HG02588 (cell line): ENCODE results near the gene TMEM18.
"Not testable (repeated sequence)": the region's sequence is repeated elsewhere in the genome, so short reads cannot be mapped to it uniquely, and the experiment has no call there.

Experiments
- ATAC-seq: cut with Tn5 transposase; IDR thresholded peaks from one replicate; pipeline ENCODE4 v1.9.1; 2021; ENCODE audit warnings: mild to moderate bottlenecking, moderate library complexity; ENCODE audit not compliant: unreplicated experiment

Gene TMEM18

DNA sequence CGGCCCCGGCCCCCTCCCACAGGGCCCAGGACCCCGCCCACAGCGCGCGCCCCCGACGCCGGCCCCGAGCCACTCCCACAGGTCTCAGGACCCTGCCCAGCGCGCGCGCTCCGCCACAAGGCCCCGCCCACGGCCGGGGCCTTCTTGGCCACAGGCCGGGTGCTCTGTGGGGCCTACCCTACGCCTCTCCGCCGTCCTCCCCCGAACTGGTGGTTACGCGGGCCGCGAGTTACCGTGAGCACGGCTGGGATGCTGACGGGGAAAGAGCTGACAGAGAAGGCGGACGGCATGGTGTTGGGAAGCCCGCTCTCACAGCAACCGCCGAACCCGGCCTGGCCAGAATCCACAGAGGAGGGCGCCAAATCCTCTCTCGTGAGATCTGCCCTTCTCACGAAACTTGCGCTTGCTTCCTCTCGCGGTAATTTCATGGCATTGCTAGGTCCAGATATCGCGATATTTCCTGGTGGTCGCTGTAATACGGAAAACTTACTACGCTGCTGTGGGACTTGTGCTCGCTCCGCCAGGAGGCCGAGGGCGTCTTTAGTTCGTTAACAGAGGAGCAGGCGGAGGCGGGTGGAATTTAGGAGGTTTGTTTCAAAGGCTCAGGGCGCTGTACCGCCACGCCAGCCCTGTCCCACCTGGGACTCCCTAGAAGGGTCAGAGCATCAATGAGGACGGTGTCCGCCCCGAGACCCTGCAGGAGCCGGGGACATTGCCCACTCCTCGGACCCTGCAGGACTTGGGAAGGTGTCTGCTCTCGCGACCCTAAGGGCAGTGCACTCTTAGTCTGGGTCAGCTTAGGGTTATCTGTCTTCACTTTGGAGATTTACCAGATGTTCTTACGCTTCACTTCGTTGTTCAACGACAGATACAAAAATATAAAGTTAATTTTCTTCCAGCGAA is at the start of gene TMEM18:
TMEM18 (minus strand) TSS at position 351 of the 903 bp plus-strand sequence; CDS start at position 290, 61 bp downstream.
- peak; percentile 48 for ATAC-seq

DNA sequence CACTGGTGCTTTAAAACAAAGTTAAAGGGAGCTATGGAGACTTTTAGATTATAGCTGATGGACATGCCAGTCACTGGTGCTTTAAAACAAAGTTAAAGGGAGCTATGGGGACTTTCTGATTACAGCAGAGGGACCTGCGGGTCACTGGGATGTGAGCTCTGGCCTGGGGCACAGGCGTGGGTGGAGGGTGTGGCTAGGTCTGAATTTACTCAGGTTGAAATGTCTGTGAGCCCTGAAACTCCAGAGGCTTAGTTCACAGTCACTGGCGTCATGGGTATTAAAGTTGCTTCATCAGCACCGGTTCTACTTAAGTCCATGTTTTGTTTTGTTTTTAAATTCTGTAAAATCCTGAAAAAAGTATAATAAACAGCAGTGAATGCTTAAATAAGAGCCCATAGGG is 49.0 kb upstream of the TMEM18 start:
- peak; percentile 83 for ATAC-seq

DNA sequence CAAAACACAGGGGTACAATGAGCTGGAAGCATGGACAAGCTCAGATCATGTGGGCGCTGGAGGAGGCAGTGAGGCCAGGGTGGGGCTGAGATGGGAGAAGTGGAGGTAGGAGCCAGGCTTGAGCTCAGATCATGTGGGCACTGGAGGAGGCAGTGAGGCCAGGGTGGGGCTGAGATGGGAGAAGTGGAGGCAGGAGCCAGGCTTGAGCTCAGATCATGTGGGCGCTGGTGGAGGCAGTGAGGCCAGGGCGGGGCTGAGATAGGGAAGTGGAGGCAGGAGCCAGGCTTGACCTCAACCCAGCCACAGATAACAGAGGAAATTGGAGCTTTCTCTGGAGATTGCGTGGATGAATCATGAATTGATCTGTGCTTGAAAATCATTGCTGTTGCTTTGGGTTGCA is 48.3 kb upstream of the TMEM18 start:
- no peak for ATAC-seq

DNA sequence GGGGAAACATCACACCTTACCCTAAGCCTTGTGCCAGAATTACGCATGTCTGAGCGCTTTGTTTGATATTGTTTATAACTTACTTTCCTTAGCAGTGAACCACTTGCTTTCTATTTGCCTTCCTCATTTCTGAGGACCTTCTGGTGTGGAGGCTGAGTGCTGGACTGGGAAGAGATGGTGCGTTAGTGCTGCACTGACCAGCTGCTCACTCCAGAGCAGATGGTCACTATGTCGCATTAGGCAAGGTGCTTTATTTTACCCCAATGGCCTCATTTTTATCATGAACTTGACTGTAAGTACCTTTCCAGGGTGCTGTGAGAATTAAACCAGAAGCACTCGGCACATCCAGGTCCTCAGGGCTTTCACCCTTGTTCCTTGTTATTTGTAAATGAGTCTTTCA is 46.6 kb upstream of the TMEM18 start:
- ATAC-seq: no peak

DNA sequence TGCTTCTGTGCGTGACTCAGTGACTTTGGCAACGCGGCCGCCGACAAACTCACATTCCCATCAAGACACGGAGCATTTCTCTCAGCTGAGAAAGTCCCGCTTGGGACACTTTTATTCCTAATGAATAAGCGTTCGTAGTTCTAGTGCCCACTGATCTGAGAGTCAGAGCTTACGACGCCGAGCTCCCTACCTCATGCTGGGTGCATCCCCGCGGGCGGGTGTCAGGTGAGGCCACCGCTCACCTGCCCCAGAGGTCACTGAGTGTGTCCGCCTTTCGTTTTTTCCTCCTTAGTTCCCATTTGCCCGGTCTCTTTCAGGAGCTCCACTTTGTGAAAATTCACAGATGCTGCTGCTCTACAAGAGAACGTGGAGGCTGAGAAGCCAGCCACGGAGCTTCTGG is 43.6 kb upstream of the TMEM18 start:
- no peak for ATAC-seq

DNA sequence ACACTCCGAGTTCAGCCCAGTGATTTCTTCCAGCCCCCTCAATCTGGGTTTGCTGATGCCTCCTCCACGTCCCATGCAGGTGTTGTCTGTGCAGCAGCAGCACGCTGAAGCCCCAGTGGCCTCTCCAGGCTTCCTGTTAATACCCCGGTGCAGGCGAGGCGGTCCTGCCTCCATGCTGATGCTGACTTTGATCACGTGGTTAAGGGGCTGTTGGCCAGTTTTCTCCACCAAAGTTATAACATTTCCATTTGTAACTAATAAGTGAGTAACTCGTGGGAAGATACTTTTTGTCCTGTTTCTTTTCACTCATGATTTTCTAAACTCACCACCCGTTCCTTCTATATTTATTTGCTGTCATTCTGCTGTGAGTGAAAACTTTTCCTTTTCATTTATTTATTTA is 42.5 kb upstream of the TMEM18 start:
- ATAC-seq: no peak

DNA sequence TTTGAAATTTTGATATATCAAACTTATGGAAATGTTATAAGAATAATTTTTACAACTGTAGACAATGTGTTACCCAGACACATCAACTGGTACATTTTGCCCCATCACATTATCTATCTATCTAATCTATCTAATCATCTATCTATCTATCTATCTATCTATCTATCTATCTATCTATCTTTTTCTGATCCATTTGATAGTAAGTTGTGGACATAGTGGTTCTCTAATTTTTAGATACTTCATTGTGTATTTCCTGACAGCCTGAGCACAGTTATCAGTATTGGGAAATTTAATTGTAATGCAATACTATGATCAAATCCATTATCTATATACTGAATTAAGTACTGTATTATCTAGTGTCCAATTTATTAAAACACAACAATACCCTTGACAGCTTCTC is 42.0 kb upstream of the TMEM18 start:
- no peak for ATAC-seq

DNA sequence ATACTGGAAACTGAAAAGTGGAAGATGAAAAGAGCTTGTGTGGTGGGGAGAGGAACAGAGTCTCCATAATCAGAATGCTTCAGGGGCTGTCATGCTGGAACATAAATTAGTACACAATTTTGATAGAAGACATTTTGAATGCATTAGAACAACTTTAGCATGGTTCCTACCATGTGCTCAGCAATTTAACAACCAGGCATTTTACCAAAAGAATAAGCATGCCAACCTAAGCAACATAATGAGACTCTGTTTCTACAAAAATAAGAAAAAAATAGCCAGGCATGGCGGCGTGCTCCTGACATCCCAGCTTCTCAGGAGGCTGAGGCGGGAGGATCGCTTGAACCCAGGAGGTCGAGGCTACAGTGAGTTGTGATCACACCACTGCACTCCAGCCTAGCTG is 40.5 kb upstream of the TMEM18 start:
- no peak for ATAC-seq

DNA sequence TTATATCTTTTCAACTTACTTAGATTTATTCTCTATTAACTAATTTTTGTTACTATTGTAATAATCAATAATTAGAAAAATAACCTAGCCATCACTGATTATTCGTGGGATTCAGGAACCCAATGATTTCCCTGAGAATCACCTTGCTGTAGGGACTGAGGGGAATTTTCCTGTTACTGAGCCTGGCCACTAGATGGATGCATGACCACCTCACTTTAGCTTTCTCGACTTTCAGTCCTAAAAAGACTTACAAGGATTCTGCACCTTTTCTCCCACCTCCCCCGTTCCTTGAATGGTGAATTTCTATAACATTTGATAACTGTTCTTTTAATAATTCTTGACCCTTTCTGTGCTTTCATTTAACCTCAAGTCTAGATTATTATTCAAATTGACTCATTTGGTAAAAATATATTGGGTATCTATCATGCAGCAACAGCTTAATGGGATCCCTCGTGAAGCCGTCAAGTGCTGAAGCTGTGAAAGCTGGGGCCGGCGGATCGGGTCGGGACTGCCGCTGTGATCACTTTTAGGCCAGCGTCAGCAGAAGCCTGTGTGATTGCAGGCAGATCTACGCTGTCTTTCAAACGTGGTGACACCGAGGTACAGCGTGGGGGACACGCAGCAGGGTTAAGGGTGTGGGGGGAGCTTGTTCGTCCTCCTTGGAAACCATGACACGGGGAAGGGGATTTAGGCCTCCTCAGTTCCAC is 38.8 kb upstream of the TMEM18 start:
- no peak for ATAC-seq

DNA sequence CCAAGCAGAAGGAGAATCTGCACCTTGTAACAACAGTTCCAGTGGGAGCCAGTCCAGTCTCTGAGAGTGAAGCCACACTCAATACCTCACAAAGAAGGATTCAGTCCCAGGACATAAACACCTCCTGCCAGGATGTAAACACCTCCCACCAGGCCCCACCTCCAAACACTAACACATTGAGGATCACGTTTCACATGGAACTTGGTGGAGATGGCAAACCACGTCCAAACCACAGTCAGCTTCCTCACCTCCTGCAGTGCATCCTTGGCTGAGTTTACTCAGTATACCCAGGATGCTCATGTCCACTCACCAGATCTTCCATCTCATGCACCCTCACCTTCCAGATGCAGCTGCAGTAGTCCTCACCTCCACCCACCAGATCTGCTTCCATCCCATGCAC is 37.8 kb upstream of the TMEM18 start:
- no peak for ATAC-seq

DNA sequence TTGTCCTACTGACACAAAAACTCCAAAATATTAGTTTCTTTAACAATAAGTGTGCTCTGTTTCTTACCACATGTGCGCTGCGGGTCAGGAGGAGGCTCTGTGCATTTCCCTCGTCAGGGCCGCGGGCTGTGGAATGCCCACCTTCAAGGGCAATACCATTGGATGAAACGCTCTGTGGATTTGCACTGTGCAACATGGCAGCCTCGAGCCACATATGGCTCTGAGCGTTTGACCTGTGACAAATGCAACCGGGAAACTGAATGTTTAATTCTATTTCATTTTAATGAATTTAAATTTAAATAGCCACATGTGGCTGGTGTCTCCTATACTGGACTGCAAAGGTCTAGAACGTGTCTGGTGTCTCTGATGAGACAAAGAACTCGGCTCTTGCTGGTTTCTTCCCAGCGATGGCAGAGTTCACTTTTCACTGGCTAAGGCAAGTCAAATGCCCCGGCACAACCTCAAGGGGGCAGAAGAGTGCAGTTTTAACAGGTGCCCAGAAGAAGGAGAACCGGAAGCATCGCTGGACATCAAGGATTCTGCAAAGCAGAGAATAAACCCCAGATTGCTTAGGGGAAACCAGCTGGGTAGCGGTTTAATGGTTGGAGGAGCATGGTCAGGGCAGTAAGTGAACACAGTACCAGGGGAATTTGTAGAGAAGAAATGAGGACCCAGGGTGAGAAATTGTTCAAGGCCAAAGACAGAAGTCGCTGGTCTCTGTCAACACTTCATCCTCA is 37.0 kb upstream of the TMEM18 start:
- ATAC-seq: peak; percentile 97

DNA sequence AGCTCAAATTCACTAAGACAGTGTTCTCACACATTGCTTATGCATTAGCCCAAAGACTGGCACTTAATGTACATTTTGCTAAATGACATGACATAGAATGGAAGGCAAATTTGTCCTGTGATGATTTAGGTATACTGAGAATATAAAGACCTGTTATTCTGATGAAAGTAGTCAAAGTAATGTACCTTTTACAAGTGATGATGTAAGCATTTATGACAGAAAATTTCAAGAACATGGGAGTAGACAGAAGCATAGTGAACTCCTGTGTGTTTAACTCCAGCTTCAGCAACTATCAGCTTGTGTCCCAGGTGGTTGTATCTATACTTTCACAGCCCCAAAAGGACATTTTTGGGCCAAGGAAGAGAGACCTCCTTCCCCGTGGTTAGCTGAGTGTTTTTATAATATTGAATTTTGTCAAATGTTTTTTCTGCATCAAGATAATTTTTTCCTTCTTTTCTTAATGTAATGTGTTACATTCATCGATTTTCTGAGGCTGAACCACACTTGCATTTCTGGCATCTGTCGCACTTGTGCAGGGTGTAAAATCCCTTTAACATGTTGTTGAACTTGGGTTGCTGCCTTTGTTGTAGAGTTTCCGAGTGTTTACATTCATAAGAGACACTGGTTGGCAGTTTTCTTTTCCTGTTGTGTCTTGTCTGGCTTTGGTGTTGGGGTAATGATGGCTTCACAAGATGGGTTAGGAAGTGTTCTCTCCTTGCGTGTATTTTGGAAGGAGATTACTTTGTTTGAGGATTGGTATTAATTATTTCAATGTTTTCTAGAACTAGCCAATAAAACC is 33.9 kb upstream of the TMEM18 start:
- no peak for ATAC-seq

DNA sequence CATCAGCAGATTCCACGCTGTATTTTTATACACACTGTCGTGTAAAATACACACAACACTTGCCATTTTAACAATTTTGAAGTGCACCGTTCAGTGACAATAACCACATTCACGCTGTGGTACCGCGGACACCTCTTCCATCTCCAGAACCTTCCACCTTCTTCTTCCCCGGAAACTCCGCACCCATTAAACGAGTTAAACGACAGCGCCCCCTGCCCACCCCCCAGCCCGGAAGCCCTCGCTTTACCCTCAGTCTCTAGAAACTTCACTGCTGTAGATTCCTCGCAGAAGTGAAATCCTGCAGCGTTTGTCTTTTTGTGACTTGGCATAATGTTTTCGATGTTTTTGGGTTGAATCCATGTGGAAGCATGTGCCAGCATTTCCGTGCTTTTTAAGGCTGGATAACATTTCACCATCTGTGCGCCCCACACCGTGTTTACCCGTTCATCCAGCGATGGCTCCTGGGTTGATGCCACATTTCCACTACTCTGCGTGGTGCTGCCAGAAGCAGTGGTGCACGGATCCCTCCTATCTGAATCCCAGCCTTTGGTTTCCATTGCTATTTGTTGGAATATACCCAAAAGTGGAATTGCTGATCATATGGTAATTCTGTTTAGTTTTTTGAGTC is 32.0 kb upstream of the TMEM18 start:
- ATAC-seq: no peak

DNA sequence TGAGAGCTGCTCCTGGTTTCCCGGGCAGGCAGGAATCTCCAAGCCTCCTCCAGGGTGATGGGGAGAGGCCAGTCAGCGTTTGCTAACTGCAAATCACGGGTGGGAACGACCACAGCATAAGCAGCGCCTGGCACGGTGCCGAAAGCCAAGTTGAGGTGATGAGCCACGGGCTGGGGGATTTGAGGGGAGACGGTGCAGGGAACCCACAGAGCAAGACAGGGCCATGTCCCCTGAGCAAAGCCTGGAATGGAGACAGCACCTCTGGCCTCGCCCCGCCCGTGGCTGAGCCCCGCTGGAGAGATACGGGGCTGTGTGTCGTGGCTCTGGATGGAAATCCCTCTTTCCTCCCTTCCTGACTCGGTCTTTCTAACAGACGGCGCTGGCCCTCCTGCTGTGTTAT is 31.5 kb upstream of the TMEM18 start:
- ATAC-seq: no peak

DNA sequence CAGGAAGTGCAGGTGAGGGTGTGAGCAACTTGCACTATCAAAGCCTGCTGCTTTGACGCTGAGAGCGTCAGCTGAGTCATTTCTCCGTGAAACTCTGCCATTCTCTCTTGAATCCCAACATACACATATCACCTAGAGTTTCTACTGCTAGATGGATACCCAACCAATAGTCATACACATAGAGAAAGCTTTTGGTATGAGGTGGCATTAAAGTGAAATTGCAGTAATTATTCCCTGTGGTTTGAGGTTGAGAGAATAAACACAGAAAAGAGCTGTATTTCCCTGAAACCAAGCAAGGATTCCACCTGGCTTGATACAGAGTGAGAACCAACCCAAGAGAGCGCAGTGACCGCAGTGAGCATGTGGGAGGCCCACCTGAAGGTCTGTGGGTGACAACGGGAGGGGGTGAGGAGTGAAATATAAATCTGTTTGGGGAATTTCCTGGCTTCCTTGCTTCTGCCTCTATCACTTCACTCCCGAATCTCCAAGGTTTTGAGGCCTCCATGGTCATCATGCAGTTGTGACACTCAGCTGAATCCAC is 28.8 kb upstream of the TMEM18 start:
- ATAC-seq: peak; percentile 95

DNA sequence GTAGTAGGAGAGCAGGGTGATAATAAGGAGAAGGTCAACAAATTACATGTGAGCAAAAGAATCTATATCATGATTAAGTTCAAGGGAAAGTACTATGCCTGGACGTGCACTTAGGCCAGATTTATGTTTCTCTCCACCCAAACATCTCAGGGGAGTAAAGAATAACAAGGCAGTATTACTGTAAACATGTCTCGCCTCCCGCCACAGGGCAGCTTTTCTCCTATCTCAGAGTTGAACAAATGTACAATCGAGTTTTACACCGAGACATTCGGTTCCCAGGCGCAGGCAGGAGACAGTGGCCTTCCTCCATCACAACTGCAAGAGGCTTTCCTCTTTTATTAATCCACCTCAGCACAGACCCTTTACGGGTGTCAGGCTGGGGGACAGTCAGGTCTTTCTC is 25.6 kb upstream of the TMEM18 start:
- ATAC-seq: not testable (repeated sequence)

DNA sequence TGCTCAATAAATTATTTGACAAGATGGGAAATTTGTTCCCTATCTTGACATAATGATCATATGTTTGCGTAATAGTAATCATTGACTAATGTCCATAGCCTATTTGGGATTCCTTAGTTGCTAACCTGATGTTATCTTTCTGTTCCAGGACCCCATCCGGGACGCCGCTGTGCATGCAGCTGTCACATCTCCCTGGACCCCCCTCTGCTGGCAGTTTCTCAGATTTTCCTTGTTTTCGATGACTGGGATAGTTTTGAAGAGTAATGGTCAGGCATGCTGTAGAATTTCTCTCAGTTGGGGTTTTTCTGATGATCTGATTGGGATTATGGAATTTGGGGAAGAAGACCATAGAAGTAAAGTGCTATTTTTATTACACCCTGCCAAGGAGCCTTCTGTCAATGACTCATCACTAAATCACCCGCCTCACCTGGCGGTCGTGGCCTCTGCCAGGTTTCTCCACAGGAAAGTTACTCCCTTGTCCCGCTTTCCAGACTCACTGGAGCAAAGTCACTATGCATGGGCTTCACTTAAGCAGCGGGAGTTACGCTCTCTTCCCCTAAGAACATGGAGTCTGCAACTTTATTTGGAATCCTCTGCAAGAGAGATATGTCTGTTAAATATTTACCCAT is 19.9 kb upstream of the TMEM18 start:
- ATAC-seq: no peak

DNA sequence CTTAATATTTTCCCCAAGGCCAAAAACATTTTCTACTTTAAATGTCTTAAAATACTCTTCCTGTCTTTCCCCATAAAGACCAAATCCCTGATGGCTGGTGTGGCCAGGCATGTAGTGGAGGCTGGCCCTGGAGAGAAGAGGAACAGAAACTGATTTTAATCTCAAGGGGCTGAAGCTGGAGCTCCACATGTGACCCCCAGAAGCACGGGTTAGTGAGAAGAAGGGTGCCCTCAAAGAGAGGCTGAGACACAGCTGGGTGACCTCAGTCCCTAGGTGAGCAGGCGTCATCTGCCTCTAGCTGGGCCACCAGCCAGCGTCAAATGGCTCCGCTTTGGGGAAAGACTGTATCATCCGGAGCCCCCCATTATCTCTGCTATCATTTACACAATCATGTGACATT is 19.3 kb upstream of the TMEM18 start:
- ATAC-seq: peak; percentile 74

DNA sequence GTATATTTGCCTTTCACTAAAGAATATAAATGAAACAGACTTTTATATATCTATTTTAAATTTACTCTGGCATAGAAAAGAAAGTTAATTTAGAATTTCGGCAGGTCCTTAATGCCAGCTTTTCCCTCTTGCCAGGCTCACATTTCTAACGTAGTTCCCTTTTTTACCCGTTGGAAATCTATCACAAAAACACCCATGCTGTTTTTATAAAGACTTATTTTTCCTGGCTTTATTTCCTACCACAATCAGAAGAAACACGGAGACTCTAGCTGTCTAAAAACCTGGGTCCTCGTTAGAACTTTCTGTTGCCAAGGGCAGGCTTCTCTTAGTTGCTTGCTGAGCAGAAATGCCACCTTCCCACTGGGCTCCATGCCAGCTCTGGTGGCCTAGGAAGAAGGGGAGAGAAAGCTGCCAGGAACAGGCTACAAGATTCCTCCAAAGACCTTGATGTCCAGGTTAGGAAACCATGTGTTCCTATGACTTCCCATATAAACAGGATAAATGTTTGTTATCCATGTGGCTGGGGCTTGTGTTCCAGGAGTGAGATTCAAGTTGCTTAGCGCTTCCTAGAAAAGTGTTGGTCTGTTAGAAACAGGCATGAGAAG is 17.8 kb upstream of the TMEM18 start:
- no peak for ATAC-seq
